Tibial artery (tissue), 4 donors: Measurements from ENCODE around the gene PNPLA6.
A peak's percentile ranks its signal among the peaks of the same experiment; 100 is the strongest.
"Not testable (repeated sequence)": the region's sequence is repeated elsewhere in the genome, so short reads cannot be mapped to it uniquely, and the experiment has no call there.

Experiments used
- DNase-seq, 2 donors: peaks; one replicate each; pipeline ENCODE4 v3.0.0-alpha.2; 2019
- H3K27ac ChIP-seq, 2 donors: fragments of 200-600 bp; sonication (generic) in 1 of 2; 1 replicate in 1 of 2; 2 replicates in 1 of 2; pipeline ENCODE4 v1.5.1; 2018 to 2019; ENCODE audit warnings: mild to moderate bottlenecking in 1 of 2
- H3K27me3 ChIP-seq, 2 donors: fragments of 200-600 bp; sonication (generic) in 1 of 2; one replicate each; pipeline versions ENCODE4 v1.5.1 to v1.6.0; 2016 to 2019
- H3K36me3 ChIP-seq, 3 donors: fragments of 200-600 bp; sonication (generic) in 2 of 3; one replicate each; pipeline ENCODE4 v1.5.1; 2016 to 2019; ENCODE audit warnings: mild to moderate bottlenecking in 2 of 3
- H3K4me1 ChIP-seq, 4 donors: fragments of 200-600 bp; sonication (generic) in 2 of 4; 1 replicate in 3 of 4; 2 replicates in 1 of 4; pipeline ENCODE4 v1.5.1; 2016 to 2019
- H3K4me3 ChIP-seq, 2 donors: fragments of 200-600 bp; sonication (generic) in 1 of 2; 1 replicate in 1 of 2; 2 replicates in 1 of 2; pipeline ENCODE4 v1.5.1; 2018 to 2019; ENCODE audit warnings: mild to moderate bottlenecking in 2 of 2
- H3K9me3 ChIP-seq, 3 donors: fragments of 200-600 bp; sonication (generic) in 1 of 3; one replicate each; pipeline ENCODE4 v1.5.1; 2016 to 2019
- intact Hi-C: fragments of 100-400 bp; cut with DNase I; formaldehyde crosslinking; loops from one replicate; pipeline ENCODE4 v1.15.0; 2023; ENCODE audit warnings: low total_unique reads
- TF ChIP-seq, protein P1 (sequence below), 2 experiments: fragments of 200-600 bp in 1 of 2; fragments of 450-650 bp in 1 of 2; IDR thresholded peaks; one replicate each; pipeline ENCODE4 v1.5.1; 2017 to 2019; ENCODE audit warnings: antibody characterized with exemption in 2 of 2, mild to moderate bottlenecking in 1 of 2, moderate library complexity in 1 of 2

The PNPLA6 gene

DNA sequence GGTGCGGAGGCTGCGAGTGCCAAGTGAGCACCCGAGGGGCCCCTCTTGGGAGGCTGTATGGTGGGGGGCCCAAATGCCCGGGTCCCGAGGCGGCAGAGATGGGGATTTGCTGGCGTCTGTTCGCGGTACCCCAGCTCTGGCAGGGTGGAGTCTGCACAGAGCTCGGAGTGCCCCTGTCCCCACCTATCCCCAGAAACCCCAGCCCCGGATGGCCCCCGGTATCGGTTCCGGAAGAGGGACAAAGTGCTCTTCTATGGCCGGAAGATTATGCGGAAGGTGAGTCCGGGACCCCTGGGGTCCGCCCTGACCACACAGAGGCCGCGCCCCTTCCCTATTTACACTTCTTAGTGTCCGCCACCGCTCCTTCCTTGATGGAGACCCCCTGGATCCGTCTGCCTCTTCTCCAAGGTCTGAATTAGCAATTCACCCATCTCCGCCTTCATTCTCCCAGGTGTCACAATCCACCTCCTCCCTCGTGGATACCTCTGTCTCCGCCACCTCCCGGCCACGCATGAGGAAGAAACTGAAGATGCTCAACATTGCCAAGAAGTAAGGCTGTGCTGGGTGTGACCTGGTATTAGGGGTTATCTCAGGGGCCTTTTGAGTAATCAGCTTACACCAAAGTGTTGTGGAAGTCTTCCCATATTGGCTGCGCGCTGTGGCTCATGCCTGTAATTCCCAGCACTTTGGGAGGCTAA, 630 bp downstream of the PNPLA6 start:
- Histone ChIP-seq H3K4me1 (peaks cover 0 to 19% (median 14%) of the 10 kb centered on the region in 4 donors), H3K4me3 (peak overlapping the region; percentile 71 to 87), H3K27me3 (no peaks in the 10 kb centered on the region), H3K27ac (peak overlapping the region; percentile 87 to 97), H3K9me3 (no peaks in the 10 kb centered on the region), H3K36me3 (peaks cover 29 to 57% (median 36%) of the 10 kb centered on the region in 3 donors)
- TF ChIP-seq, protein P1, sequence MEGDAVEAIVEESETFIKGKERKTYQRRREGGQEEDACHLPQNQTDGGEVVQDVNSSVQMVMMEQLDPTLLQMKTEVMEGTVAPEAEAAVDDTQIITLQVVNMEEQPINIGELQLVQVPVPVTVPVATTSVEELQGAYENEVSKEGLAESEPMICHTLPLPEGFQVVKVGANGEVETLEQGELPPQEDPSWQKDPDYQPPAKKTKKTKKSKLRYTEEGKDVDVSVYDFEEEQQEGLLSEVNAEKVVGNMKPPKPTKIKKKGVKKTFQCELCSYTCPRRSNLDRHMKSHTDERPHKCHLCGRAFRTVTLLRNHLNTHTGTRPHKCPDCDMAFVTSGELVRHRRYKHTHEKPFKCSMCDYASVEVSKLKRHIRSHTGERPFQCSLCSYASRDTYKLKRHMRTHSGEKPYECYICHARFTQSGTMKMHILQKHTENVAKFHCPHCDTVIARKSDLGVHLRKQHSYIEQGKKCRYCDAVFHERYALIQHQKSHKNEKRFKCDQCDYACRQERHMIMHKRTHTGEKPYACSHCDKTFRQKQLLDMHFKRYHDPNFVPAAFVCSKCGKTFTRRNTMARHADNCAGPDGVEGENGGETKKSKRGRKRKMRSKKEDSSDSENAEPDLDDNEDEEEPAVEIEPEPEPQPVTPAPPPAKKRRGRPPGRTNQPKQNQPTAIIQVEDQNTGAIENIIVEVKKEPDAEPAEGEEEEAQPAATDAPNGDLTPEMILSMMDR (IDR thresholded peaks at IDR 0.05) = no peak
- no peak for DNase-seq
- intact Hi-C loops = loop anchor here (5.0 to 10.0 kb wide), 2 partner anchors 49 to 141 kb away; partner anchors contain the start of gene PEX11G

DNA sequence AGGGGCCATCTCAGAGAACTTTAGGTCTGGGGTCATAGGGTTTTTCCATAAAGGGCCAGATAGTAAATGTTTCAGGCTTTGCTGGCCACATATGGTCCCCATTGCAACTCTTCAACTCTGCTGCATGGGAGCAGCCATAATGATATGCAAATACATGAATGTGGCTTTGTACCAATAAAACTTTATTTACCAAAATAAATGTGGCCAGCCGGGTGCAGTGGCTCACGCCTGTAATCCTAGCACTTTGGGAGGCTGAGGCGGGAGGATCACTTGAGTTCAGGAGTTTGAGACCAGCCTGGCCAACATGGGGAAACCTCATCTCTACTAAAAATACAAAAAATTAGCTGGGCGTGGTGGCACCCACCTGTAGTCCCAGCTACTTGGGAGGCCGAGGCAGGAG, 3.5 kb downstream of the PNPLA6 start:
- DNase-seq, H3K4me1 ChIP-seq, H3K27me3 ChIP-seq, H3K4me3 ChIP-seq, H3K9me3 ChIP-seq, H3K27ac ChIP-seq: not testable (repeated sequence)
- H3K36me3 ChIP-seq = peaks cover 49 to 70% (median 60%) of the 10 kb centered on the region in 3 donors
- intact Hi-C loops = loop anchor here (5.0 to 10.0 kb wide), 2 partner anchors 52 to 144 kb away; partner anchors contain the start of gene PEX11G

DNA sequence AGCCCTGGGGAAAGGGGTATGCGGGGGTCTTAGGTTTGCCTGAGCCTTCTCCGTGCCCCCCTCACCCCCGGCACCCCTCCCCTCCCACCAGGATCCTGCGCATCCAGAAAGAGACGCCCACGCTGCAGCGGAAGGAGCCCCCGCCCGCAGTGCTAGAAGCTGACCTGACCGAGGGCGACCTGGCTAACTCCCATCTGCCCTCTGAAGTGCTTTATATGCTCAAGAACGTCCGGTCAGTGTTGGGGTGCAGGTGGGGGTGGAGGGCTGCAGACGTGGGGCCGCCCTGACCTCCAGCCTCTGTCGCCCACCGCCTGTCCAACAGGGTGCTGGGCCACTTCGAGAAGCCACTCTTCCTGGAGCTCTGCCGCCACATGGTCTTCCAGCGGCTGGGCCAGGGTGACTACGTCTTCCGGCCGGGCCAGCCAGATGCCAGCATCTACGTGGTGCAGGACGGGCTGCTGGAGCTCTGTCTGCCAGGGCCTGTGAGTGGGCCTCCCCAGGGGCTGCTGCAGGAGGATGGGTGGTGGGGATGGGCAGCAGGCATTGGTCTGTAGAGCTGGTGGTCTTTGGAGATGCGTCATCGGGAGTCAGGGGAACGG, 4.4 kb downstream of the PNPLA6 start:
- Histone ChIP-seq H3K9me3 (no peaks in the 10 kb centered on the region), H3K36me3 (peaks cover 49 to 79% (median 62%) of the 10 kb centered on the region in 3 donors), H3K27ac (no peak overlapping the region), H3K4me1 (peaks cover 0 to 10% (median 8%) of the 10 kb centered on the region in 4 donors), H3K4me3 (no peak overlapping the region), H3K27me3 (no peaks in the 10 kb centered on the region)
- no peak for DNase-seq
- TF ChIP-seq, protein P1 (IDR thresholded peaks at IDR 0.05) = no peak
- intact Hi-C loops = loop anchor here (5.0 to 10.0 kb wide), 2 partner anchors 53 to 145 kb away; partner anchors contain the start of gene PEX11G

DNA sequence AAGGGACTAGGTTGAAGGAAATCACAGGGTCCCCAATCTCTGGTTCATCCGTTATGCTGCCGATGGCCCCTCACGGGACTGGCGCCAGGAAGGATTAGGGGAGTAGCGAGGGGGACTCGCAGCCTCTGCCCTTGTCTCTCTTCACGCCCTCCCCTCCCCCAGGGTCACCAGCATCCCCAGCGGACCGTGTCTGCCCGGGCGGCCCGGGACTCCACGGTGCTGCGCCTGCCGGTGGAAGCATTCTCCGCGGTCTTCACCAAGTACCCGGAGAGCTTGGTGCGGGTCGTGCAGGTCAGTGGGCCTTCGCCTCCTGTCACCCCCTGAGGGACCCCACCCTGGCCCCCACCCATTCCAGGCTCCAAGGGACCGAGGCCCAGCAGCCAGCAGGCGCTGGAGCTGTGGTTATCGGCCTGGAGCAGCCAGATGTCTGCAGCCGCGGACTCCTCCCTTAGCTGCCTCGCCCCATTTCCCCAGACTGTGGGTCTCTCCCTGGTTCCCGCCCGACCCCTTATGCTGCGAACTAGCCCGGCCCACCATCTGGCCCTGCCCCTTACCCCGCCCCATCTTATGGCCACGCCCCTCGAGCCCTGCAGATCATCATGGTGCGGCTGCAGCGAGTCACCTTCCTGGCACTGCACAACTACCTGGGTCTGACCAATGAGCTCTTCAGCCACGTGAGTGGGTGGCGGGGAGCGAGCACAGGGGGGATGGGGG, 5.4 kb downstream of the PNPLA6 start:
- TF ChIP-seq, protein P1 (IDR thresholded peaks at IDR 0.05) = no peak
- Histone ChIP-seq H3K27me3 (no peaks in the 10 kb centered on the region), H3K36me3 (peaks cover 49 to 88% (median 68%) of the 10 kb centered on the region in 3 donors), H3K27ac (no peak overlapping the region), H3K4me3 (no peak overlapping the region), H3K9me3 (no peaks in the 10 kb centered on the region), H3K4me1 (peaks cover 0 to 8% (median 7%) of the 10 kb centered on the region in 4 donors)
- intact Hi-C loops = no loop called here
- no peak for DNase-seq

DNA sequence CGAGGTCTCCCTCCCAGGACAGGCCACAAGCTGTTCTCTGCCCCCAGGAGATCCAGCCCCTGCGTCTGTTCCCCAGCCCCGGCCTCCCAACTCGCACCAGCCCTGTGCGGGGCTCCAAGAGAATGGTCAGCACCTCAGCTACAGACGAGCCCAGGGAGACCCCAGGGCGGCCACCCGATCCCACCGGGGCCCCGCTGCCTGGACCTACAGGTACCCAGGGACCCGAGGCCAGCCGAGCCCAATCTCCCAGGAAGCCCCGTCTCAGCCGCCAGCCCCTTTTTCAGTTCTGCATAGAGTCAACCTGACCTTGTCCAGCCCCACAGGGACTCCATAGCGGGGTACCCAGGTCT, 5.9 kb downstream of the PNPLA6 start:
- Histone ChIP-seq H3K4me3 (no peak overlapping the region), H3K27me3 (no peaks in the 10 kb centered on the region), H3K9me3 (no peaks in the 10 kb centered on the region), H3K4me1 (peaks cover 0 to 2% (median 1%) of the 10 kb centered on the region in 4 donors), H3K27ac (no peak overlapping the region), H3K36me3 (peaks cover 49 to 93% (median 68%) of the 10 kb centered on the region in 3 donors)
- intact Hi-C loops = no loop called here
- TF ChIP-seq, protein P1 (IDR thresholded peaks at IDR 0.05) = no peak
- DNase-seq = no peak
